ENCODE measurements around the gene NALCN.

- TF ChIP-seq POLR2A (IDR thresholded peaks at IDR 0.05) (no peak), POLR2AphosphoS5 (IDR thresholded peaks at IDR 0.05) (no peak), EP300 (IDR thresholded peaks at IDR 0.05) (no peak)
- TF ChIP-seq, protein P1, sequence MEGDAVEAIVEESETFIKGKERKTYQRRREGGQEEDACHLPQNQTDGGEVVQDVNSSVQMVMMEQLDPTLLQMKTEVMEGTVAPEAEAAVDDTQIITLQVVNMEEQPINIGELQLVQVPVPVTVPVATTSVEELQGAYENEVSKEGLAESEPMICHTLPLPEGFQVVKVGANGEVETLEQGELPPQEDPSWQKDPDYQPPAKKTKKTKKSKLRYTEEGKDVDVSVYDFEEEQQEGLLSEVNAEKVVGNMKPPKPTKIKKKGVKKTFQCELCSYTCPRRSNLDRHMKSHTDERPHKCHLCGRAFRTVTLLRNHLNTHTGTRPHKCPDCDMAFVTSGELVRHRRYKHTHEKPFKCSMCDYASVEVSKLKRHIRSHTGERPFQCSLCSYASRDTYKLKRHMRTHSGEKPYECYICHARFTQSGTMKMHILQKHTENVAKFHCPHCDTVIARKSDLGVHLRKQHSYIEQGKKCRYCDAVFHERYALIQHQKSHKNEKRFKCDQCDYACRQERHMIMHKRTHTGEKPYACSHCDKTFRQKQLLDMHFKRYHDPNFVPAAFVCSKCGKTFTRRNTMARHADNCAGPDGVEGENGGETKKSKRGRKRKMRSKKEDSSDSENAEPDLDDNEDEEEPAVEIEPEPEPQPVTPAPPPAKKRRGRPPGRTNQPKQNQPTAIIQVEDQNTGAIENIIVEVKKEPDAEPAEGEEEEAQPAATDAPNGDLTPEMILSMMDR (IDR thresholded peaks at IDR 0.05): no peak
These were observed 70.1 kb downstream of the NALCN start for GRCh38 chr13:101346161-101346560.

Data from gastroesophageal sphincter (tissue), 3 donors.